HFF-Myc (cell line): Measurements from ENCODE around the gene NFE2L1.

Experiments
- DNase-seq: peaks from one replicate; pipeline ENCODE4 v3.0.0-alpha.2; 2011; ENCODE audit warnings: low read depth; ENCODE audit errors: extremely low read depth
- H3K4me3 ChIP-seq: replicated peaks from 2 replicates; pipeline ENCODE4 v1.5.1; 2011; ENCODE audit warnings: low read depth, mild to moderate bottlenecking, control low read depth, low read length
- TF ChIP-seq, protein P1 (sequence below): IDR thresholded peaks from 2 replicates; pipeline ENCODE4 v1.5.1; 2012; ENCODE audit warnings: mild to moderate bottlenecking, low read depth, low read length, control low read depth; ENCODE audit errors: missing control alignments

The NFE2L1 gene

DNA sequence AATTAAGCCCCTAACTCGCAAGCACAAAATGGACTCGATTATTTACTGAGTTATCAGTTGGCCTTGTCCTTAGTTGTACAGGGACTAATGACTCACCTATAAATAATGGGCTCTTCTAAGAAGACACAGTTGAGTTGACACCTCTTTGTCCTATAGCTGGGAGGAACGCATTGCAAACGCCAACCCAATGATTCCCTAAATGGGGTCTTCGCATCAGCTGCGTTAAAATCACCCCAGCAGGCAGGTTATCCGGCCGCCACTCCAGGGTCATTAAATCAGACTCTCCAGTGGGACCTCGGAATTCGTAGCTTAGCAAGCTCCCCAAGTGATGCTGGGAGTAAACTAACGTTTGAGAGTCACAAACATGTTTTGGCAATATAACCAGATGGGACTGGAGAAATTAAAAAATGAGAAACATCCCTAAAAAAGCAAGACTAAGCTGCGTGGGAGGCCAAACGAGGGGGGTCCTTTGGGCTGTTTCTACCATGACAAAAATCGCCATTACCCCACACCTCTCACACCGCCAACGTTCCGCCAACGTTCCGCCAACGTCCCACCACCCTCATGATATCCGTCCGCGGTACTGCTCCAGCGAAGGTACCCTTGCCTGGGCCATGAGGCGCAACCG is 932 bp upstream of the NFE2L1 start:
- TF ChIP-seq, protein P1, sequence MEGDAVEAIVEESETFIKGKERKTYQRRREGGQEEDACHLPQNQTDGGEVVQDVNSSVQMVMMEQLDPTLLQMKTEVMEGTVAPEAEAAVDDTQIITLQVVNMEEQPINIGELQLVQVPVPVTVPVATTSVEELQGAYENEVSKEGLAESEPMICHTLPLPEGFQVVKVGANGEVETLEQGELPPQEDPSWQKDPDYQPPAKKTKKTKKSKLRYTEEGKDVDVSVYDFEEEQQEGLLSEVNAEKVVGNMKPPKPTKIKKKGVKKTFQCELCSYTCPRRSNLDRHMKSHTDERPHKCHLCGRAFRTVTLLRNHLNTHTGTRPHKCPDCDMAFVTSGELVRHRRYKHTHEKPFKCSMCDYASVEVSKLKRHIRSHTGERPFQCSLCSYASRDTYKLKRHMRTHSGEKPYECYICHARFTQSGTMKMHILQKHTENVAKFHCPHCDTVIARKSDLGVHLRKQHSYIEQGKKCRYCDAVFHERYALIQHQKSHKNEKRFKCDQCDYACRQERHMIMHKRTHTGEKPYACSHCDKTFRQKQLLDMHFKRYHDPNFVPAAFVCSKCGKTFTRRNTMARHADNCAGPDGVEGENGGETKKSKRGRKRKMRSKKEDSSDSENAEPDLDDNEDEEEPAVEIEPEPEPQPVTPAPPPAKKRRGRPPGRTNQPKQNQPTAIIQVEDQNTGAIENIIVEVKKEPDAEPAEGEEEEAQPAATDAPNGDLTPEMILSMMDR: no peak
- no peak for DNase-seq

DNA sequence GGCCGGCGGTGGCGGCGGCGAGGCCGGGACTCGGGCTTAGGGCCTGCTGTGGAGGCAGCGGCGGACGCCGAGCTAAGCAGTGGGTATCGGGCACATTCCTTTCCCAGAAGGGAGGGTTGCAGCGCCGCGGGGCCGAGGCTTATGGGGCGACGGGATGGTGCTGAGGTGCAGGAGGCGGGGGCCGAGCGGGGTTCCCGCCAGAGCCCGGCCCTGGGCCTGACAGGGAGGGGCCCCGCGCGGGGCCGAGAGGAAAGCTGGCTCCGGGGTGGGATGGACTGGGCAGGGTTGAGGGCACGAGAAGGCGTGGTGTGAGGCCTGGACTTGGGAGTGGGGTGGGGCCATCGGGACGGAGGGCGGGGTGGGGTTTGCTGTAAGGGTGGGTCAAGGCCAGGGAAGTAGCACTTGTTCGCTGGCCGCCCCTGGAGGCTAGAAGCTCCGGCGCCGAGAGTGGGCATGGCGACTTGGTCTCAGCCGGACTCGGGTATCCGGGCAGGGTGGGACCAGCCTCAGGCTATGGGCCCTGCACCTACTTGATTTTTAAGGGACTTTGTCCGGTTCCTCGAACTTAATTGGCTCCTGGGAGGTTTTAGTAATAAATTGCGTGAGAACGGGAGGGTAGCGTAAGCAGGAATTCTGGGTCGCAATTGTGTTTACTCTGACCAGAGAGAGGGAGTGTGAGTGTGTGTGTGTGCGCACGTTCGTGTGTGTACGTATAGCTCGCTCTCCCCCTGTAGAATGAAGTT is 396 bp downstream of the NFE2L1 start:
- peak overlapping the region; percentile 60 for H3K4me3 ChIP-seq
- DNase-seq: peak; percentile 59
- TF ChIP-seq, protein P1: no peak

More for the DNA sequence above, 932 bp upstream of the NFE2L1 start:
- H3K4me3 ChIP-seq: peak overlapping the region; percentile 60

DNA sequence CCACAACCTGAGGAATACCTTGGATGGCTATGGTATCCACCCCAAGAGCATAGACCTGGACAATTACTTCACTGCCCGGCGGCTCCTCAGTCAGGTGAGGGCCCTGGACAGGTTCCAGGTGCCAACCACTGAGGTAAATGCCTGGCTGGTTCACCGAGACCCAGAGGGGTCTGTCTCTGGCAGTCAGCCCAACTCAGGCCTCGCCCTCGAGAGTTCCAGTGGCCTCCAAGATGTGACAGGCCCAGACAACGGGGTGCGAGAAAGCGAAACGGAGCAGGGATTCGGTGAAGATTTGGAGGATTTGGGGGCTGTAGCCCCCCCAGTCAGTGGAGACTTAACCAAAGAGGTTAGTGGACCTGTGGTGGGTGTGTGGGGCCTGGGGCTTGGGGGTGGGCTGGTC is 3.1 kb downstream of the NFE2L1 start:
- peak overlapping the region; percentile 24; the same call in 1 of the 2 replicates for H3K4me3 ChIP-seq
- DNase-seq: no peak
- TF ChIP-seq, protein P1: no peak

DNA sequence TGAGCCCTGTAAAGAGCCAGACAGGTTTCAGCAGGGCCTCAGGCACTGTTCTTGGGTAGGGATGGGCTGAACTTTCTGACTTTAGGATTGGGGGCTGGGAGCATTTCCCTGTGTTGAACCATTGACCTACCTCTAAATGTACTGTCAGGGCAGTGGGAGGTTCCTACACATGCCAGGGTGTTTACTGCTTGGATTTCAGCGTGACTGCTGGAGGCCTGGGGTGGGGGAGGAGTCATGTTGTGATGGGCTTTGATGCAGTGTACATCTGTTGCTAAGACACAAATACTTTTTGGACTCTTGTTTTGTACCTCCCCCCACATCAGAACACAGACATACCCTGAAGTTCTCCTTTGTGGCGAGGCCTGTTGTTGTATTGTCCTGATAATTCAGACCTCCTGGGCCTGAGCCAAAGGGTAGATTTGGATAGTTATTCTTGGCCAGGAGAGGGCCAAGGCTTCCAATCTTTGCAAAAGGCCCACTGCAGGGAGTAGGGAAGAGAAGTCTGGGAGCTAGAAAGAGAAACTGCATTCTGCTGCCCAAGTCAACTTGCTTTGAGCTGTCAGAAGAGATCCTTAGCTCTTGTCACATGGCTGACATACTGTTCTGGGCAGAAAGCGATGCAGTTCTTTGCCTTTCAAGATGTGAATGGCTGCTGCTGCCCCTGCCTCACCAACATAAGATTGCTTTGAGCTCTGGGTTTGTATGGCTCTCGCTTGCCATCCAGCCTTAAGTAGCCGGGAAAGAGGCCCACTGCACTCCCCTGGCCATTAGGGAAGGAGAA is 3.7 kb downstream of the NFE2L1 start:
- H3K4me3 ChIP-seq: peak overlapping the region; percentile 24

DNA sequence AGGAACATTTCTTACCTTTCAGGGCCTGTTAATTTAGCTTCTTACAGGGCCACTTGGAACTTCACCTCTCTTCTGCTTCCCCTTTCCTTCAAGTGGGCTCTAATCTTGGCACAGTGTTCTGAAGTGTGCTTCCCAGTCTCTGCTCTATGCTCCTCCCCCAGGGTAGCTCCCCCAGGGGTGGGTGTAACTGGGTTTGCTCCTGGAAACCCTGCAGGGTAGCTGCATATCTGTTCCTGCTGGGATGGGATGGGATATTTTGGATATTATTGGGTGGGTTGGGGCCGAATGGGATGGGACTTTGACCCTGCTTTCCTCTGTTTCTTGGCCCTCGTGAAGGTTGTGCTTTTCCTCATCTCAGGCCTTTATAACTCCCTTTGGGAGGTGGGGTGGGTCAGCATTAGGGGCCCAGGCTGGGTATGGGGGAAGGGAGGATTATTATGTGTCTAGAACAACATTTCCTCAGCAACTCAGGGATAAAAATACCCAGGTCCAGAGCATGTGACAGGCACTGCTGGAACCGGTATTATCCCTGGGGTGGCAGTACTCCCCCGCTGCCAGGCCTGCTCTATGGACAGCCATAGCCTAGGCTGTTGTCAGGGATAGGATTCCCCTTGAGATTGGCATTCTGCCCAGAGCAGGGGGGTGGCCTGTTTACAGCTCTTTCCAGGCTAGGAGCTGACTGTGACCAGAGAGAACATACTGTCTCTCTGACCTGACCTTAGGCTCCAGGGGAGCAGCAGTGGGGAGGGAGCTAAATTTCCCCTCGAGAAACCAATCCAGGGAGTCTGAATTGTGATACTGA is 5.0 kb downstream of the NFE2L1 start:
- peak overlapping the region; percentile 24 for H3K4me3 ChIP-seq
- DNase-seq: no peak
- TF ChIP-seq, protein P1: no peak

More for the DNA sequence above, 3.7 kb downstream of the NFE2L1 start:
- TF ChIP-seq, protein P1: no peak
- no peak for DNase-seq

DNA sequence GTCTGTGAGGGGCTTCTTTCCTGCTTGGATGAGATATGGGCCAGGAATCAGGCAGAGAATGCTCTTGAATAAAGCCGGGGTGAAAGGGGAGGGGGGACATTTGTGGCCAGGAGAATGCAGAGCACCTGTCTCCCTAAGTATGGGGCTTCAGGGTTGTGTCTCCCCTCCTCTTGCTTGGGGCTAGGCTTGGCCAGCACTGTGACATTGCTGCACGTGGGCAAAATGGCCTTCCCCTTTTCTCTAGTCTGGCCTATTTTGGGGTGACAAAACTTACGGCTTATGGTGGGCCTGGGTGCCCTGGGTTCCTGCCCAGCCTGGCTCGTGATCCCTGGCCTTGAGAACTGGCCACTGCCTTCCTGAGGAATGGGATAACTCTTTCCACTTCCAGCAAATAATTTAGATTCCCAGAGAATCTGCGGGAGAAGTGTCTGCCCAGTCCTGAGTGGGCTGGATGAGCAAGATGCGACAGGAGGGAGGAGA is 5.6 kb downstream of the NFE2L1 start:
- H3K4me3 ChIP-seq: peak overlapping the region; percentile 24; the same call in 1 of the 2 replicates
- TF ChIP-seq, protein P1: no peak

More for the DNA sequence above, 5.6 kb downstream of the NFE2L1 start:
- no peak for DNase-seq
